Esophagus muscularis mucosa (tissue), 4 donors: ENCODE results near the gene CPNE1. TPM values are rescaled to one million over a fixed set of nuclear protein-coding genes. Genes with fewer than 3 reads are reported as not detected.
"Not testable (repeated sequence)": the region's sequence is repeated elsewhere in the genome, so short reads cannot be mapped to it uniquely, and the experiment has no call there.

Experiments
- DNase-seq: peaks from one replicate; pipeline ENCODE4 v3.0.0-alpha.2; 2017; ENCODE audit errors: extremely low spot score
- H3K27ac ChIP-seq, 4 donors: fragments of 200-600 bp; sonication (generic); replicated peaks in 1 of 4; 1 replicate in 3 of 4; 2 replicates in 1 of 4; pipeline ENCODE4 v1.5.1; 2016 to 2019; ENCODE audit warnings: mild to moderate bottlenecking in 1 of 4
- H3K27me3 ChIP-seq, 4 donors: fragments of 200-600 bp; sonication (generic); one replicate each; pipeline versions ENCODE4 v1.5.1 to v1.6.0; 2016 to 2019
- H3K36me3 ChIP-seq, 4 donors: fragments of 200-600 bp; sonication (generic); one replicate each; pipeline ENCODE4 v1.5.1; 2016 to 2019
- H3K4me1 ChIP-seq, 4 donors: fragments of 200-600 bp; sonication (generic); one replicate each; pipeline ENCODE4 v1.5.1; 2016 to 2019
- H3K4me3 ChIP-seq, 4 donors: fragments of 200-600 bp; sonication (generic); 1 replicate in 2 of 4; 2 replicates in 2 of 4; pipeline ENCODE4 v1.5.1; 2016 to 2019; ENCODE audit warnings: mild to moderate bottlenecking in 4 of 4, moderate library complexity in 1 of 4
- H3K9me3 ChIP-seq, 4 donors: fragments of 200-600 bp; sonication (generic); 1 replicate in 3 of 4; 2 replicates in 1 of 4; pipeline ENCODE4 v1.5.1; 2016 to 2019
- EP300 ChIP-seq: sonication (generic); formaldehyde crosslinking; IDR thresholded peaks from one replicate; pipeline ENCODE4 v1.6.1; 2017; ENCODE audit warnings: antibody characterized with exemption
- POLR2A ChIP-seq: fragments of 450-650 bp; IDR thresholded peaks from one replicate; pipeline ENCODE4 v1.6.1; 2017; ENCODE audit warnings: antibody characterized with exemption, moderate library complexity, mild to moderate bottlenecking, low read depth
- POLR2AphosphoS5 ChIP-seq, 2 donors: sonication (generic); formaldehyde crosslinking; IDR thresholded peaks; one replicate each; pipeline ENCODE4 v1.6.1; 2017; ENCODE audit warnings: antibody characterized with exemption in 2 of 2
- WGBS: methylation state at CpG from one replicate; pipeline ENCODE4 v1.1.5; 2018; 5-methylcytosine and 5-hydroxymethylcytosine counted together
- intact Hi-C: fragments of 100-400 bp; cut with DNase I; formaldehyde crosslinking; loops from one replicate; pipeline ENCODE4 v1.15.1; 2023
- total RNA-seq, 4 donors: library from RNA; depleted of rRNA; stranded (reverse); fragments of >200 nt; gene quantifications; one replicate each; pipeline versions ENCODE4 v1.1.0 to v1.2.1, GENCODE V29; 2016
- TF ChIP-seq, protein P1 (sequence below), 3 experiments: fragments of 200-600 bp in 2 of 3; fragments of 450-650 bp in 1 of 3; sonication (generic) in 2 of 3; IDR thresholded peaks; one replicate each; pipeline ENCODE4 v1.5.1; 2017 to 2019; ENCODE audit warnings: antibody characterized with exemption in 3 of 3, mild to moderate bottlenecking in 2 of 3, moderate library complexity in 1 of 3

CPNE1 gene
- total RNA-seq, 4 donors from 2014 or later = 23.0 to 148 (median 99.9) TPM

GRCh38 chr20:35710884-35711587 is 46.3 kb upstream of the CPNE1 start:
- Histone ChIP-seq H3K36me3 (peaks cover 40 to 99% (median 86%) of the 10 kb centered on the region in 4 donors), H3K4me1 (peaks cover 16 to 58% (median 48%) of the 10 kb centered on the region in 4 donors), H3K27ac (no peak overlapping the region), H3K9me3 (no peaks in the 10 kb centered on the region), H3K4me3 (no peak overlapping the region), H3K27me3 (no peaks in the 10 kb centered on the region)
- WGBS = 64% methylated on average over 6 of the region's 6 CpGs
- DNase-seq = no peak
- intact Hi-C loops = no loop called here
- TF ChIP-seq POLR2AphosphoS5 (IDR thresholded peaks at IDR 0.05) (no peak), POLR2A (no peak), EP300 (no peak)
- TF ChIP-seq, protein P1, sequence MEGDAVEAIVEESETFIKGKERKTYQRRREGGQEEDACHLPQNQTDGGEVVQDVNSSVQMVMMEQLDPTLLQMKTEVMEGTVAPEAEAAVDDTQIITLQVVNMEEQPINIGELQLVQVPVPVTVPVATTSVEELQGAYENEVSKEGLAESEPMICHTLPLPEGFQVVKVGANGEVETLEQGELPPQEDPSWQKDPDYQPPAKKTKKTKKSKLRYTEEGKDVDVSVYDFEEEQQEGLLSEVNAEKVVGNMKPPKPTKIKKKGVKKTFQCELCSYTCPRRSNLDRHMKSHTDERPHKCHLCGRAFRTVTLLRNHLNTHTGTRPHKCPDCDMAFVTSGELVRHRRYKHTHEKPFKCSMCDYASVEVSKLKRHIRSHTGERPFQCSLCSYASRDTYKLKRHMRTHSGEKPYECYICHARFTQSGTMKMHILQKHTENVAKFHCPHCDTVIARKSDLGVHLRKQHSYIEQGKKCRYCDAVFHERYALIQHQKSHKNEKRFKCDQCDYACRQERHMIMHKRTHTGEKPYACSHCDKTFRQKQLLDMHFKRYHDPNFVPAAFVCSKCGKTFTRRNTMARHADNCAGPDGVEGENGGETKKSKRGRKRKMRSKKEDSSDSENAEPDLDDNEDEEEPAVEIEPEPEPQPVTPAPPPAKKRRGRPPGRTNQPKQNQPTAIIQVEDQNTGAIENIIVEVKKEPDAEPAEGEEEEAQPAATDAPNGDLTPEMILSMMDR (IDR thresholded peaks at IDR 0.05) = no peak

DNA sequence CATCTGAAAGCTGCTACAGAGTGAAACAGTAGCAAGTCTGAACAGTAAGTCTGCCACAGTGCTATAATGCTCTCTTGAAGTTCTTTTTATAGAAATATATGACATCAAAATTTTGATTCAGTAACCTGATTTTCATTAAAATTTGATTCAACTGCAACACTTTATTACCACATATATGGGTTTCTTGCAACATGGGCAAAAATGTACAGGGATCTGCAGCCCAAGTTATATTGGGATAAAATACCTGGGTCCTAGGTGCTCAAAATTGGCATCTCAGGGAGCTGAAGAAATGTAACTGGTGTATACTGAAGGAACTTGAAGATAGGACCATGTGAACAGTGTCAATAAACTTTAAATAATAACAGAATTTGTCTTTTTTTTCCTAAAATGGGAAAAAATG is 45.3 kb upstream of the CPNE1 start:
- H3K4me3 ChIP-seq = no peak overlapping the region
- H3K36me3 ChIP-seq = peaks cover 40 to 99% (median 86%) of the 10 kb centered on the region in 4 donors
- no peak overlapping the region for H3K27ac ChIP-seq
- no peaks in the 10 kb centered on the region for H3K27me3 ChIP-seq
- H3K4me1 ChIP-seq = peaks cover 16 to 51% (median 49%) of the 10 kb centered on the region in 4 donors
- TF ChIP-seq POLR2AphosphoS5 (IDR thresholded peaks at IDR 0.05) = no peak
- no peak for TF ChIP-seq POLR2A
- TF ChIP-seq, protein P1 (IDR thresholded peaks at IDR 0.05) = no peak
- no peak for TF ChIP-seq EP300
- H3K9me3 ChIP-seq = no peaks in the 10 kb centered on the region
- intact Hi-C loops = no loop called here
- DNase-seq = no peak

GRCh38 chr20:35709259-35709658 is 44.6 kb upstream of the CPNE1 start:
- Histone ChIP-seq H3K27ac (peak overlapping the region in 2 of 4 donors; percentile 1 to 28), H3K9me3 (no peaks in the 10 kb centered on the region), H3K27me3 (no peaks in the 10 kb centered on the region), H3K4me3 (no peak overlapping the region), H3K4me1 (peaks cover 16 to 46% (median 45%) of the 10 kb centered on the region in 4 donors), H3K36me3 (peaks cover 41 to 99% (median 86%) of the 10 kb centered on the region in 4 donors)
- TF ChIP-seq, protein P1 (IDR thresholded peaks at IDR 0.05) = no peak
- TF ChIP-seq POLR2AphosphoS5 (IDR thresholded peaks at IDR 0.05) = peak in 1 of 2 donors; percentile 28
- no peak for DNase-seq
- intact Hi-C loops = loop anchor here (10.0 kb wide), 1 partner anchor 176 kb away; no protein-coding TSS in a partner anchor
- 80% methylated on average over 1 of the region's 1 CpG for WGBS

DNA sequence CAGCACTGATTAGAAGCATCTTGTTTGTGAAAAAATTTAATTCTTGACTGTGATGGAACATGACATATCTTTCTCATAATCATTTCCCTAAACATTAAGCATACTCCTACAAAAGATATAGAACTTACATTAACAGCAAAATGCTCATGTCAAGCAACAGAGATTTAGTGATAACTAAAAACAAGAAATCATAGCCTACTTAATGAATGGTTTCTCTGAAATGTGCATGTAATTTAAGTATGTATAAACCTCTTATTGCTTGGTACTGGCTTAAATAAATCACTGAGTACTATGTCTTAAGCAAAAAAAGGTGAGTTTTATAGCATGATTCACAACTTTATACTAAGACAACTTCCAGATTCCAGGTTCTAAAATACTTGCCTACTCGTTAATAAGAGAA is 43.8 kb upstream of the CPNE1 start:
- intact Hi-C loops = loop anchor here (10.0 kb wide), 1 partner anchor 176 kb away; no protein-coding TSS in a partner anchor
- Histone ChIP-seq H3K27me3 (no peaks in the 10 kb centered on the region), H3K27ac (no peak overlapping the region), H3K4me1 (peaks cover 16 to 42% (median 41%) of the 10 kb centered on the region in 4 donors), H3K4me3 (no peak overlapping the region), H3K9me3 (no peaks in the 10 kb centered on the region), H3K36me3 (peaks cover 41 to 99% (median 86%) of the 10 kb centered on the region in 4 donors)
- DNase-seq = no peak
- 42% methylated on average over 1 of the region's 1 CpG for WGBS
- no peak for TF ChIP-seq EP300
- TF ChIP-seq, protein P1 (IDR thresholded peaks at IDR 0.05) = no peak
- no peak for TF ChIP-seq POLR2AphosphoS5 (IDR thresholded peaks at IDR 0.05)
- no peak for TF ChIP-seq POLR2A

DNA sequence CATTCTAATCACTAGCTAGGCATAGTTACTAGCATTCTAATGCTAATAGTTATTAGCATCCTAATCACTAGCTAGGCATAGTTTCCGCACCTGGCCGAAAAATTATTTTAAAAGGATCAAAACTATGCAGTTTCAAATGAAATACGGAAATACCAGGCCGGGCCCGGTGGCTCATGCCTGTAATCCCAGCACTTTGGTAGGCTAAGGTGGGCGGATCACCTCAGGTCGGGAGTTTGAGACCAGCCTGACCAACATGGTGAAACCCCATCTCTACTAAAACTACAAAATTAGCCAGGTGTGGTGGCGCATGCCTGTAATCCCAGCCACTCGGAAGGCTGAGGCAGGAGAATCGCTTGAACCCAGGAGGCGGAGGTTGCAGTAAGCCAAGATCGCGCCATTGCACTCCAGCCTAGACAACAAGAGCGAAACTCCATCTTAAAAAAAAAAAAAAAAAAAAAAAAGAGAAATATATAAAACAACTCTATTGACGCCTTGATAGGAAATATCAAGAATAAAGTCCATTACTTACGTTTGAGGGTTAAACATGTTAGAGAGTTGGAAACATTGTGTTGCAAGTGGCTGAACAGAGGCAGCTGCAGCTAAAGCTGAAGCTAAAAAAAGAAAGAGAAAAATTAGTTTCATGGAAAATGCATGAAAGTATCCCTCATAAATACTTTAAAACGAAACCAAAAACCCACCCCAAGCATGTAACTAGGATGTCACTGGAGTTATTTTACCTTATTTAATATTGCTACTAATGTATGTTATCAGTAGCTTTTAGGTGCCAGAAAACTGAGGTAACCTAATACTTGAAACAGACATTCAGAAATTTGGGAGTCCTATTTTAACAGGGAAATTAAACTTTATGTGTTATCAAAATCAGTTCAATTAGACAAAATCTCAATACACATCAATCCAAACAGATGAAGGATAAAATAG is 42.2 kb upstream of the CPNE1 start:
- intact Hi-C loops = loop anchor here (10.0 kb wide), 1 partner anchor 178 kb away; no protein-coding TSS in a partner anchor
- not testable (repeated sequence) for DNase-seq, H3K27ac ChIP-seq, H3K27me3 ChIP-seq, H3K9me3 ChIP-seq, H3K4me3 ChIP-seq
- Histone ChIP-seq H3K36me3 (peaks cover 41 to 99% (median 86%) of the 10 kb centered on the region in 4 donors), H3K4me1 (peaks cover 13 to 42% (median 38%) of the 10 kb centered on the region in 4 donors)
- WGBS = 90% methylated on average over 17 of the region's 17 CpGs
